NCI-H1417 (cell line): ENCODE measurements around the gene ROPN1L.
"Not testable (repeated sequence)": the region's sequence is repeated elsewhere in the genome, so short reads cannot be mapped to it uniquely, and the experiment has no call there.

Experiments
- DNase-seq, 3 experiments: peaks; one replicate each; lab custom pipeline; 2025; lab: John Stamatoyannopoulos, UW

ROPN1L gene

DNA sequence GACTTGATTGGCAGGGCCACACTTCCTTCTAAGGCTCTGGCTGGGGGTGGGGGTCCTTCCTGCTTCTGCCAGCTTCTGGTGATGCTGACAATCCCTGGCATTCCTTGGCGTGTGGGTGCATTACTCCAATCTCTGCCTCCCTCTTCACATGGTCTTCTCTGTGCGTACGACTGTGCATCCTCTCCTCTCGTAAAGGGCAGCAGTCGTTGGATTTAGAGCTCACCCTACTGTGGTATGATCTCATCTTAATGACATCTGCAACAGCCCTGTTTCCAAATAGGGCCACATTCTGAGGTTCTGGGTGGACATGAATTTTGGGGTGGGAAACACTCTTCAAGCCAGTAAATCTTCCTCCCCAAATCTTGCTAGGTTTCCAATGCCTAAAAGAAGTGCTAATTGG, 36.8 kb downstream of the ROPN1L start:
- no peak for DNase-seq

DNA sequence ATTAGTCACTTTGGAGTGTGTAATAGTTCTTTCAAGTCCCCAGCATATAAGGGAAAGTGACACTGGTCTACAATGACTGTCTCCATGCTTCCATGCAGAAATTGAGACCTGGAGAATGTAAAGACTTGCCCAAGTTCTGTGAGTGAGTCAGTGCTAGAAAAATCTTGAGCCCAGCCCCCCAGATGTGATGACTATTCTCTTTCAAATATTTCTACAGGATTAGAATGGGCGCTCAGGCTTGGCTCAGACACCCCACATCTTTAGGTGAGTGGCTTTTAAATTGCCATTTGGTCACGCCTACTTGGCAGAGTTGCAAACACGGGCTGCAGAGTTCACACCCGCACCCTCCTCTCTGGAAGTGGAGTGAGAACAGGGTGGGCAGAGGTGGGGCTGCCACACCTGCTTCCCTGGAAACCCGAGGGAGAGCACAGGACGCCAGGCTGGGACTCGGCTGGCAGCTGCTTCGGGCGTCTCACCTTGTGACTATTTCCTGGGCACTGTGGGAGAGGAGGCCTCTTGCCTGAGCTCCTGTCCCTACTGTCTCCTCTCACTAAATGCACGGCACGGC, 37.6 kb downstream of the ROPN1L start:
- DNase-seq: peak; percentile 40 to 86 (median 76)

DNA sequence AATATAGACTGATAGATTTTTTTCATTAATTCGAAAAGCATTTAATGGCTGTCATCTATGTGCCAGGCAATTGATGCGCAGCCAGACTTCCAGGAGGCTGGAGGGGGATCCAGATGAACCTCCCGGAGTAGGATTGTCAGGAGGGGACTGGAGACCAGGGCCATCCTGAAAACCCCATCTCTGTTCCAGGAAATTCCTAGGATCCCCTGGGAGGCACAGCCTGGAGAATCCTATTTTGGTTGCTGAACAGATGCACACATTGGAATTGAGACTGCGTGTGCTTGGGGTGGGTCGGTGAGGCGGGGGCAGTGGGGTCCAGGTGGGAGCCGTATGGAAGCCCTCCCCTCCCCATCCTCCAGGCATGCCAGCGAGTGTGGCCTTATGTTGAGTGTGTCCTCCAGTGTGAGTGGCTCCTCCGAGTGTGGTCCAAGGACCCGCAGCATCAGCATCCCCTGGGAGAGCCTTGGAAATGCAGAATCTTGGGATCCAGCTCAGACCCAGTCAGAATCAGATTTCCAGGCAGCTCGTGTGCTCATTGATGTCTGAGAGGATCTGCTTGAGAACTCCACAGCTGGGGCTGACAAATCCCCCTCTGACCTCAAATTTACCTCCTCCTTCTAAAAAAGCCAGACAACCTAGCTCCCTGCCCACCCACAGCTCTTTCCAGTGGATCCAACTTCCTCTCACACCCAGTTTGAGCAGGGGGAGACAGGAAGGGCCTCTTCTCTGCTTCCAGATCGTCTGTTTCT, 38.7 kb downstream of the ROPN1L start:
- DNase-seq: no peak

DNA sequence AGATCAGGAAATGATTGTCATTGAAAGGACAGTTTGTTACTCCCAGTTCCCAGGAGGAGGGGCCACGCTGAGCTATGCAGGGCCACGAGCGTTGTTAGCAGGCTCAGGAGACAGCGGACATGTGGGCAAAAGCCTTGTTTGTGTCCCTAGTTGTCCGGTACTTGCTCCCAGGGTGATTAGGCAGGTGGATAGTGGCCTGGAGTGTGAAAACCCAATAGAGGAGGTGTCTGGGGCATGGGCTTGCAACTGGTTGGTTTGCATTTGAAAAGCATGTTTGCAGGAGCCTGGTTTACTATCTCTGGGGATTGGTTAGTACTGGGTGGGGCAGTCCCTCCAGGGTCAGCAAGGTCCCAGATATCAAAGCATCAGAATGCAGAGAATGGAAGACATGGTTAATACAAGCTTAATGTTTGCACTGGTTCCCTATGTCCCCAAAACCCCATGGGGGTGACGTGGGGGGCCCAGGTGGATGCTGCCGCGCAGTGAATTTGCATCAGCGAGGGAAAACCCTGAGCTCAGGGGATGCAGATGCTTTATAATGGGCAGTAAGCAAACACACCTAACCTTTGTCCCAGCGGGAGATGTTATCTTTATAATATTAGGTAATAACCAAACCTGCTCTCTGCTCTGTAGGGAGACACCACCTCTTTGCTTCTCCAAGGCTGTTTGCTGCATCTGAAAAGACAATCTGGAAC, 39.7 kb downstream of the ROPN1L start:
- peak in 2 of 3 experiments; percentile 14 to 57 for DNase-seq

DNA sequence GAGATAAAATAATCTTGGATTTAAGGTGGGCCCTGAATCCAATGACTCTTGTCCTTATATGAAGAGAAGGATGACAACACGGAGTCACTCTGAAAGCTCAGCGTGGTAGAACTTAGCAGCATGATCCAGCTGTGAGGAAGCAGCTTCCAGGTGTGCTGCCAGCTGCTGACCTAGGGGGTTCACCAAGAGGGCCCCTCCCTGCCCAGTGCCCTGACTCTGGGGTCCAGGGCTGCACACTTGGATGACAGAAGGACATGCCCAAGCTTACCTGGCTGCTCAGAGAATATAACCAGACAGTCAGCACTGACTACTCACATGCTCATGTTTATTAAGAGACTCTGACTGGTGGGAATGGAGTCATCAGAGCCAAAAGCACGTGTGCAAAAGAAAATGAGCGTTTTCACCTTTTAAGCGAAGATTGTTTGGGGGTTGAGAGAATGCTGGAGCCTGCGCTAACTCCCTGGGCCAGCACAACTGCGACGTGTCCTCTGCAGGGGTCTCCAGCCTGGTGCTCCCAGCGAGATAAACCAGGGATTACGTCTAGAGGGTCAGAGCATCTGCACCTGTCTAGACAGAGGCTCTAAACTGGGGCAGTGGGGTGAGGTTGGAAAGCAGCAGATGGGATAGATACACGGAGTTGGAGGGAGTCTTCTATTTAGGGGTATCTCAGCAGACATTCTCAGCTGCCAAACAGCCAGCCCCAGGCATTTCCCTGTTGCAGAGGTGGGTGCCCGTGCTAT, 41.3 kb downstream of the ROPN1L start:
- no peak for DNase-seq

GRCh38 chr5:10484774-10485141, 43.1 kb downstream of the ROPN1L start:
- no peak for DNase-seq

DNA sequence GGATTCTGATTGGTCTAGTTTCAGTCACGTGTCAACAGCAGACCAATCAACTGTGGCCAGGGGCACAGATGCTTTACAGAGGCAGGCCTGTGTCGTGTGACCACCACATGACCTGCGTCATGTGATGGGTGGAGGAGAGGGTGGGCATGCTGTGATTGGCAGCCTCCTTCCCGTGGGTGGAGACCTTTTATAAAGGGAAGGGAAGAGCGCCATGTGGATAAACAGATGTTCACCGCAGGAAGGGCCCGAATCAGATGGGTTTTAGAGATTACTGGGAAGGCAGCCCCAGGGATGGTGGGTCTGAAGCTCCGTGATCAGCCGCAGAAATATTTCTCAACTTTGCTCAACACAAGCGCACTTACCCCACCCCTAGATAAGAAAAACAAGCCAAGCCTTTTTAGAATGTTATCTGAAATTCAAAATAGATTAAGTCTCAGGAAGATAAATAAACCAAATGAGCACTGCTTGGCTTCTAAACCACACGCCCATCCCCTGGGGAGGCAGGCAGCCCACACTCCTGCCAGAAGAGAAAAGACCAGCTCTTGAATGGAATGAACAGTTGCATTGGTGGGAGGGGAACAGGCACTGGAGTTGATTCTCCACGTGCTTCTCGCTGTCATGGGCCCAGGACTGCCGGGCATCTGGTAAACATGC, 43.6 kb downstream of the ROPN1L start:
- DNase-seq: no peak

DNA sequence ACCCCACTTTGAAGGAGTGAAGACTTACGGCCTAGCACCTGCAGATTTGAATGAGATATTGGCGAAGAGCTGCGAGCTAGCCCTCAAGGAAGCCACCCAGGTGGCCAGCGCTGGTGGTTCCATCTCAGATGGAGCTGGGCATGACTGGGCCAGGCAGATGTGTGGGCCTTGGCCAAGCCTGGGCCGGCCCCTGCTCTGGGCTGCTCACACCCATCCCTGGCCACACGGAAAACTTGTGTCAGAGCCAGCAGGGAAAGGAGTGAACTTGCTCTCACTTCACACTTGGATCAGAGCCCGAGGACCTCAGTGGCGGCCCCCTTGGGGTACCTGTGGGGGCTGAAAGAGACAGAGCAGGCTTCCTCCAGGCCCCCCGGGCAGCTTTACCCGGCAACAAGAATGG, 44.2 kb downstream of the ROPN1L start:
- DNase-seq: no peak

- no peak for DNase-seq
Observed at GRCh38 chr5:10486511-10487344, 45.0 kb downstream of the ROPN1L start.

GRCh38 chr5:10488144-10488543, 46.5 kb downstream of the ROPN1L start:
- DNase-seq: no peak

GRCh38 chr5:10489810-10490426, 48.2 kb downstream of the ROPN1L start:
- DNase-seq: no peak

GRCh38 chr5:10490927-10491672, 49.4 kb downstream of the ROPN1L start:
- no peak for DNase-seq

GRCh38 chr5:10491673-10492026, 50.0 kb downstream of the ROPN1L start:
- no peak for DNase-seq

GRCh38 chr5:10493884-10494283, 52.2 kb downstream of the ROPN1L start:
- DNase-seq: no peak

GRCh38 chr5:10494497-10494896, 52.8 kb downstream of the ROPN1L start:
- not testable (repeated sequence) for DNase-seq

DNA sequence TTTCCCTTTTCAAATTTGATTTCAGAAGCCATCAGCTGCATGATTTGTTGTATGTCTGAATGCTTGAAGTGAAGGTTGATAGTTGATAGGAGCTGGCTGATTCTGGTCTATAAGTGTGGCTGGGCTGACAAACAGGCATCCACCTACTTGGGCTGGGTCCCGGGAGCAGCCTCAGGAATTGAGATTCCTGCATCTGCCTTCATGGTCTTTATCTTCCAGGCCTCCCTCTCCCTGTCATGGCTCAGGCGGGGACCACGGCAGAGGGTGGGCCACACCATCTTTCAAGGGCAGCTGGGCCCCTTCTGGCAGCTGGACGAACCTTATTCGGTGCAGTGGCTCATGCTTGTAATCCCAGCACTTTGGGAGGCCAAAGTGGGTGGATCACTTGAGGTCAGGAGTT, 55.9 kb downstream of the ROPN1L start:
- no peak for DNase-seq

DNA sequence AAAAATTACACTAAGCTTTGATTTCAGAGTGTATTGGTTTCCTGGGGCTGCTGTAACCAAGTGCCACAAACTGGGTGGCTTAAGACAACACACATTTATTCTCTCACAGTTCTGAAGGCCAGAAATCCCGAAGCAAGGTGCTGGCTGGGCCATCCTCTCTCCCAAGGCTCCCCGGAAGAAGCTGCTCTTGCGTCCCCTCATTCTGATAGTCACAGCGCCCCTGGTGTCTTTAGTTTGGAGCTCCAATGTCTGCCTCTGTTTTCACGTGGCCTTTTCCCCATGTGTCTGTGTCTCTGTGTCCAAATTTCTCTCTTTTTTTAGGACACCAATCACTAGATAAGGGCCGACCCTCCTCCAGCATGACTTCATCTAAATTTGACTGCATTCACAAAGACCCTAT, 56.7 kb downstream of the ROPN1L start:
- DNase-seq: no peak

DNA sequence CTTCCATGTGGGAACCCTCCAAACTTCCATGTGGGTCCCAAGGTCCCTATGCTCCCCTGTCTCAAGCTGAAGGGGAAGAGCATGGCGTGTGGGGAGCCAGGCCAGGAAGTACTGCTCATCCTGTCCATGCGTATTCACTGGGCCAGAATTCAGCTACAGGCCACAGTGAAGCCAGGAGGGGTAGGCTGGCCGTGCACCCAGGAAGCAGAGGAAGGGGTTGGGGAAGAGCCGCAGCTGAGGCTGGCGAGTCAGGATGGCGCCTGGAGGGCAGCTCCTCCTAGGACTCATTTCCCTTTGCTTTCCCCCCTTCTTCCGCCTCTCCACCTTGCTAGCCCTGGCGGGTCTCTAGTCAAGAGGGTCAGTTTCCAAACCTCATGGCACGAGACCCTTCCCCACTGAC, 57.4 kb downstream of the ROPN1L start:
- no peak for DNase-seq

GRCh38 chr5:10499776-10500175, 58.1 kb downstream of the ROPN1L start:
- DNase-seq: no peak

GRCh38 chr5:10500669-10501068, 59.0 kb downstream of the ROPN1L start:
- DNase-seq: no peak
